Panc1 (cell line): ENCODE results near the gene PCNX1. TPM values are rescaled to one million over a fixed set of nuclear protein-coding genes. Genes with fewer than 3 reads are reported as not detected.

Source experiments
- ATAC-seq: fragments of 200-7000 bp; cut with Tn5 transposase; 2 replicates; pipeline ENCODE4 v1.9.1; 2020; ENCODE audit warnings: mild to moderate bottlenecking, moderate library complexity
- BruUV-seq: library from RNA; stranded (reverse); fragments of 400-500 nt; replicated peaks from 2 replicates; lab custom pipeline; 2021; lab: Mats Ljungman, UMichigan
- CTCF ChIA-PET: fragments of 300-600 bp; sonication (Branson Sonifier 250); formaldehyde crosslinking; loops from one replicate; lab custom pipeline; 2022; ENCODE audit warnings: antibody characterized with exemption; lab: Charles Lee
- POLR2A ChIA-PET: fragments of 300-600 bp; sonication (Branson Sonifier 250); formaldehyde crosslinking; loops from one replicate; lab custom pipeline; 2022; ENCODE audit warnings: antibody characterized with exemption; lab: Charles Lee
- DNase-seq: peaks from one replicate; pipeline ENCODE4 v3.0.0-alpha.2; 2010; ENCODE audit warnings: low read depth, low spot score
- H3K27ac ChIP-seq: 2 replicates; pipeline ENCODE4 v1.5.1; 2011; ENCODE audit warnings: mild to moderate bottlenecking, low read length, inconsistent platforms
- H3K27me3 ChIP-seq: fragments of 200-500 bp; sonication (Bioruptor generic); 2 replicates; pipeline ENCODE4 v1.6.0; 2014; ENCODE audit warnings: low read length, inconsistent platforms; ENCODE audit not compliant: control insufficient read depth, insufficient read depth
- H3K36me3 ChIP-seq: fragments of 200-500 bp; sonication (Bioruptor generic); 2 replicates; pipeline ENCODE4 v1.5.1; 2014; ENCODE audit warnings: inconsistent platforms, mild to moderate bottlenecking, low read length, moderate library complexity; ENCODE audit not compliant: control insufficient read depth, insufficient read depth
- H3K4me1 ChIP-seq: 2 replicates; pipeline ENCODE4 v1.5.1; 2011; ENCODE audit warnings: inconsistent platforms, mild to moderate bottlenecking, low read length, moderate library complexity; ENCODE audit not compliant: control insufficient read depth, insufficient read depth
- H3K4me3 ChIP-seq, 2 experiments: 2 replicates each; pipeline ENCODE4 v1.5.1; 2011 to 2012; ENCODE audit warnings: low read depth in 2 of 2, low read length in 2 of 2, mild to moderate bottlenecking in 2 of 2, inconsistent platforms in 1 of 2, moderate library complexity in 1 of 2
- H3K9me3 ChIP-seq: fragments of 200-500 bp; sonication (Bioruptor generic); 2 replicates; pipeline ENCODE4 v1.5.1; 2014; ENCODE audit warnings: low read depth, mild to moderate bottlenecking, inconsistent platforms, low read length, moderate library complexity; ENCODE audit not compliant: control insufficient read depth, insufficient read depth
- POLR2AphosphoS5 ChIP-seq: IDR thresholded peaks from 2 replicates; pipeline ENCODE4 v1.6.1; 2012; ENCODE audit warnings: mild to moderate bottlenecking, low read depth, low read length, moderate library complexity
- SIN3A ChIP-seq: IDR thresholded peaks from 2 replicates; pipeline ENCODE4 v1.6.1; 2012; ENCODE audit warnings: low read depth, mild to moderate bottlenecking, low read length, moderate library complexity, borderline replicate concordance; ENCODE audit not compliant: insufficient read depth
- TCF7L2 ChIP-seq: IDR thresholded peaks from 2 replicates; pipeline ENCODE4 v1.6.1; 2011; ENCODE audit warnings: mild to moderate bottlenecking, low read depth, low read length, inconsistent platforms
- in situ Hi-C: cut with HindIII; loops from 2 replicates; pipeline ENCODE4 v1.10.0; 2016; ENCODE audit warnings: low sequenced_read_pairs, low pct_unique_long_range_greater_than_20kb
- intact Hi-C: fragments of 100-400 bp; cut with micrococcal nuclease; formaldehyde crosslinking; loops from one replicate; pipeline ENCODE4 v1.10.0; 2022; ENCODE audit not compliant: unreplicated experiment
- total RNA-seq: library from RNA; stranded (reverse); gene quantifications from one replicate; pipeline ENCODE4 v1.2.1, GENCODE V29; 2021; ENCODE audit not compliant: unreplicated experiment
- TF ChIP-seq, protein P1 (sequence below): fragments of 450-650 bp; IDR thresholded peaks from 2 replicates; pipeline ENCODE4 v1.5.1; 2017; ENCODE audit warnings: mild to moderate bottlenecking
- TF ChIP-seq, protein P2 (sequence below), 2 experiments: IDR thresholded peaks; 2 replicates each; pipeline ENCODE4 v1.6.1; 2011 to 2012; ENCODE audit warnings: low read depth in 2 of 2, control low read depth in 1 of 2, low read length in 1 of 2, mild to moderate bottlenecking in 1 of 2, moderate library complexity in 1 of 2; ENCODE audit not compliant: insufficient read depth in 1 of 2

PCNX1 gene
- total RNA-seq, 1 experiment from 2014 or later, result 30.5 TPM

DNA sequence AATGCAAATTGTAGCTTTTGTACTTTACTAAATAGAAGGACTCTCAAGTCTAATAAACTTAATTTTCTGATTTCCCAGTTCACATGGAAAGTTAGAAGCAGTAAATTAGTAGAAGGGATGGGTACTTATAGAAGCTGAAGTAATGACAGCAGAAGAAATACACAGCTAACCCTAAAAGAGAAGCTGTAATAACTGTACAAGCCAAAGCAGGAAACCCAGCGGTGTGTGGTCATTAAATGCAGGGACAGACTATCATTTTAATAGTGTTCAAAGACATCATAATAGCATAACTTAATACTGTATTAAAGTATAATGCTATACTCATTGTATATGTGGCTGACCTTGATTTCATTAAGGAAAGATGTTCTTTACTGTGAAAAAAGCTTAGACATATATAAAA is 74.9 kb downstream of the PCNX1 start:
- TF ChIP-seq, protein P1, sequence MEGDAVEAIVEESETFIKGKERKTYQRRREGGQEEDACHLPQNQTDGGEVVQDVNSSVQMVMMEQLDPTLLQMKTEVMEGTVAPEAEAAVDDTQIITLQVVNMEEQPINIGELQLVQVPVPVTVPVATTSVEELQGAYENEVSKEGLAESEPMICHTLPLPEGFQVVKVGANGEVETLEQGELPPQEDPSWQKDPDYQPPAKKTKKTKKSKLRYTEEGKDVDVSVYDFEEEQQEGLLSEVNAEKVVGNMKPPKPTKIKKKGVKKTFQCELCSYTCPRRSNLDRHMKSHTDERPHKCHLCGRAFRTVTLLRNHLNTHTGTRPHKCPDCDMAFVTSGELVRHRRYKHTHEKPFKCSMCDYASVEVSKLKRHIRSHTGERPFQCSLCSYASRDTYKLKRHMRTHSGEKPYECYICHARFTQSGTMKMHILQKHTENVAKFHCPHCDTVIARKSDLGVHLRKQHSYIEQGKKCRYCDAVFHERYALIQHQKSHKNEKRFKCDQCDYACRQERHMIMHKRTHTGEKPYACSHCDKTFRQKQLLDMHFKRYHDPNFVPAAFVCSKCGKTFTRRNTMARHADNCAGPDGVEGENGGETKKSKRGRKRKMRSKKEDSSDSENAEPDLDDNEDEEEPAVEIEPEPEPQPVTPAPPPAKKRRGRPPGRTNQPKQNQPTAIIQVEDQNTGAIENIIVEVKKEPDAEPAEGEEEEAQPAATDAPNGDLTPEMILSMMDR, result no peak
- TF ChIP-seq, protein P2, sequence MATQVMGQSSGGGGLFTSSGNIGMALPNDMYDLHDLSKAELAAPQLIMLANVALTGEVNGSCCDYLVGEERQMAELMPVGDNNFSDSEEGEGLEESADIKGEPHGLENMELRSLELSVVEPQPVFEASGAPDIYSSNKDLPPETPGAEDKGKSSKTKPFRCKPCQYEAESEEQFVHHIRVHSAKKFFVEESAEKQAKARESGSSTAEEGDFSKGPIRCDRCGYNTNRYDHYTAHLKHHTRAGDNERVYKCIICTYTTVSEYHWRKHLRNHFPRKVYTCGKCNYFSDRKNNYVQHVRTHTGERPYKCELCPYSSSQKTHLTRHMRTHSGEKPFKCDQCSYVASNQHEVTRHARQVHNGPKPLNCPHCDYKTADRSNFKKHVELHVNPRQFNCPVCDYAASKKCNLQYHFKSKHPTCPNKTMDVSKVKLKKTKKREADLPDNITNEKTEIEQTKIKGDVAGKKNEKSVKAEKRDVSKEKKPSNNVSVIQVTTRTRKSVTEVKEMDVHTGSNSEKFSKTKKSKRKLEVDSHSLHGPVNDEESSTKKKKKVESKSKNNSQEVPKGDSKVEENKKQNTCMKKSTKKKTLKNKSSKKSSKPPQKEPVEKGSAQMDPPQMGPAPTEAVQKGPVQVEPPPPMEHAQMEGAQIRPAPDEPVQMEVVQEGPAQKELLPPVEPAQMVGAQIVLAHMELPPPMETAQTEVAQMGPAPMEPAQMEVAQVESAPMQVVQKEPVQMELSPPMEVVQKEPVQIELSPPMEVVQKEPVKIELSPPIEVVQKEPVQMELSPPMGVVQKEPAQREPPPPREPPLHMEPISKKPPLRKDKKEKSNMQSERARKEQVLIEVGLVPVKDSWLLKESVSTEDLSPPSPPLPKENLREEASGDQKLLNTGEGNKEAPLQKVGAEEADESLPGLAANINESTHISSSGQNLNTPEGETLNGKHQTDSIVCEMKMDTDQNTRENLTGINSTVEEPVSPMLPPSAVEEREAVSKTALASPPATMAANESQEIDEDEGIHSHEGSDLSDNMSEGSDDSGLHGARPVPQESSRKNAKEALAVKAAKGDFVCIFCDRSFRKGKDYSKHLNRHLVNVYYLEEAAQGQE (IDR thresholded peaks at IDR 0.05; ENCODE audit: insufficient read depth in 1 of 2, low read depth in 2 of 2, low read length in 1 of 2), result no peak
- TF ChIP-seq SIN3A, result no peak
- no peak for TF ChIP-seq POLR2AphosphoS5
- TF ChIP-seq TCF7L2, result no peak
- H3K27ac ChIP-seq, result no peak overlapping the region
- DNase-seq (no peak), ATAC-seq (no peak)
- H3K36me3 ChIP-seq, result peaks cover 3% of the 10 kb centered on the region
- ChIA-PET CTCF (no interaction called here), POLR2A (no interaction called here)
- no peak overlapping the region for H3K4me3 ChIP-seq
- intact Hi-C loops, result no loop called here
- in situ Hi-C loops, result no loop called here
- no peaks in the 10 kb centered on the region for H3K4me1 ChIP-seq
- BruUV-seq, result no TSS peak
- H3K9me3 ChIP-seq, result no peaks in the 10 kb centered on the region
- no peaks in the 10 kb centered on the region for H3K27me3 ChIP-seq

DNA sequence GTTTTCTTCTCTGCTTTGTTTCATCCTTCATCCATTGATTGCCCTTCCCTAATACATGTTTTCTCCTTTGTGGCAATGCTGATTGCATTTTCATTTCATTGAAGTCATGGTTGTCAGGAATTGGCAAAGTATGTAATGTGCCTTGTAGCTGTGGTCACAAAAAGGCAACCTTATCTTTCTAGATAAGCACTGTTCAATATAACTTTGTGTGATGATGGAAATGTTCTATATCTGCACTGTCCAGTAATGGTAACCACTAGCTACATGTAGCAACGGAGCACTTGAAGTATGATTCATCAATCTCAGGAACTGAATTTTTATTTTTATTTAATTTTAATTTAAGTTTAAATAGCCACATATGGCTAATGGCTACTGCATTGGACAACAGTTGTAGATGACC is 79.8 kb downstream of the PCNX1 start:
- no TSS peak for BruUV-seq

More for the DNA sequence above, 79.8 kb downstream of the PCNX1 start:
- TF ChIP-seq, protein P2 (IDR thresholded peaks at IDR 0.05; ENCODE audit: insufficient read depth in 1 of 2, low read depth in 2 of 2, low read length in 1 of 2), result no peak
- TF ChIP-seq, protein P1, result no peak
- TF ChIP-seq SIN3A (no peak), TCF7L2 (no peak), POLR2AphosphoS5 (no peak)
- H3K4me1 ChIP-seq, result no peaks in the 10 kb centered on the region
- no peaks in the 10 kb centered on the region; the same call in 1 of the 2 replicates for H3K36me3 ChIP-seq
- H3K9me3 ChIP-seq, result no peaks in the 10 kb centered on the region
- ChIA-PET POLR2A (no interaction called here), CTCF (no interaction called here)
- in situ Hi-C loops (no loop called here), intact Hi-C loops (no loop called here)
- ATAC-seq, result no peak
- no peak overlapping the region for H3K4me3 ChIP-seq
- H3K27me3 ChIP-seq, result no peaks in the 10 kb centered on the region
- DNase-seq, result no peak
- H3K27ac ChIP-seq, result no peak overlapping the region
